ENCODE measurements around the gene PRR11. TPM values are rescaled to one million over a fixed set of nuclear protein-coding genes. Genes with fewer than 3 reads are reported as not detected.

PRR11 gene
- total RNA-seq, 1 experiment from 2014 or later = 109 TPM

DNA sequence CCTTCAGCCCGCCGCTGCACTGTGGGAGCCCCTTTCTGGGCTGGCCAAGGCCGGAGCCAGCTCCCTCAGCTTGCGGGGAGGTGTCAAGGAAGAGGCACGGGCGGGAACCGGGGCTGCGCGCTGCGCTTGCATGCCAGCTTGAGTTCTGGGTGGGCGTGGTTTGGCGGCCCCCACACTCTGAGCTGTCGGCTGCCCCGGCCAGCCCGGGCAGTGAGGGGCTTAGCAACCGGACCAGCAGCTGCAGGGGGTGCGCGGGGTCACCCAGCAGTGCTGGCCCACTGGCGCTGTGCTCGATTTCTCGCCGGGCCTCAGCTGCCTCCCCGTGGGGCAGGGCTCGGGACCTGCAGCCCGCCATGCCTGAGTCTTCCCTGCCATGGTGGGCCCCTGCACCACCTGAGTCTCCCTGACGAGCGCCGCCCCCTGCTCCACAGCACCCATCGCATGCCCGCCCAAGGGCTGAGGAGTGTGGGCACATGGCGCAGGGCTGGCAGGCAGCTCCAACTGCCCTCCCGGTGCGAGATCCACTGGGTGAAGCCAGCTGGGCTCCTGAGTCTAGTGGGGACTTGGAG lies 17.0 kb downstream of the PRR11 start:
- intact Hi-C loops (cut with micrococcal nuclease; ENCODE audit: unreplicated experiment) = no loop called here
- TF ChIP-seq, protein P1, sequence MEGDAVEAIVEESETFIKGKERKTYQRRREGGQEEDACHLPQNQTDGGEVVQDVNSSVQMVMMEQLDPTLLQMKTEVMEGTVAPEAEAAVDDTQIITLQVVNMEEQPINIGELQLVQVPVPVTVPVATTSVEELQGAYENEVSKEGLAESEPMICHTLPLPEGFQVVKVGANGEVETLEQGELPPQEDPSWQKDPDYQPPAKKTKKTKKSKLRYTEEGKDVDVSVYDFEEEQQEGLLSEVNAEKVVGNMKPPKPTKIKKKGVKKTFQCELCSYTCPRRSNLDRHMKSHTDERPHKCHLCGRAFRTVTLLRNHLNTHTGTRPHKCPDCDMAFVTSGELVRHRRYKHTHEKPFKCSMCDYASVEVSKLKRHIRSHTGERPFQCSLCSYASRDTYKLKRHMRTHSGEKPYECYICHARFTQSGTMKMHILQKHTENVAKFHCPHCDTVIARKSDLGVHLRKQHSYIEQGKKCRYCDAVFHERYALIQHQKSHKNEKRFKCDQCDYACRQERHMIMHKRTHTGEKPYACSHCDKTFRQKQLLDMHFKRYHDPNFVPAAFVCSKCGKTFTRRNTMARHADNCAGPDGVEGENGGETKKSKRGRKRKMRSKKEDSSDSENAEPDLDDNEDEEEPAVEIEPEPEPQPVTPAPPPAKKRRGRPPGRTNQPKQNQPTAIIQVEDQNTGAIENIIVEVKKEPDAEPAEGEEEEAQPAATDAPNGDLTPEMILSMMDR (conservative IDR thresholded peaks at IDR 0.05) = no peak
- no peak for TF ChIP-seq EZH2 (IDR thresholded peaks at IDR 0.05; ENCODE audit: low read depth)
- ChIA-PET CTCF (no interaction called here), POLR2A (ENCODE audit: unreplicated experiment) (no interaction called here)
- DNase-seq = no peak
- H3K27ac ChIP-seq = no peak overlapping the region
- BruUV-seq (replicated peaks) = no TSS peak
- H3K27me3 ChIP-seq (ENCODE audit: insufficient read depth, low read depth) = no peaks in the 10 kb centered on the region
- no peaks in the 10 kb centered on the region for H3F3A ChIP-seq (ENCODE audit: insufficient read depth, low read depth)
- H4K20me1 ChIP-seq (ENCODE audit: insufficient read depth) = no peaks in the 10 kb centered on the region
- peaks cover 6% of the 10 kb centered on the region; the same call in 1 of the 2 replicates for H3K36me3 ChIP-seq (ENCODE audit: low read depth)
- H3K9me2 ChIP-seq (ENCODE audit: insufficient read depth) = no peaks in the 10 kb centered on the region
- no peak overlapping the region for H3K4me3 ChIP-seq
- no peak overlapping the region for H3K4me2 ChIP-seq
- H3K79me2 ChIP-seq (ENCODE audit: low read depth) = peaks cover 12% of the 10 kb centered on the region
- no peaks in the 10 kb centered on the region for H3K9me3 ChIP-seq (ENCODE audit: insufficient read depth, low read depth)
- H3K4me1 ChIP-seq (replicated peaks; ENCODE audit: insufficient read depth) = no peaks in the 10 kb centered on the region
- H2AFZ ChIP-seq = no peak overlapping the region

DNA sequence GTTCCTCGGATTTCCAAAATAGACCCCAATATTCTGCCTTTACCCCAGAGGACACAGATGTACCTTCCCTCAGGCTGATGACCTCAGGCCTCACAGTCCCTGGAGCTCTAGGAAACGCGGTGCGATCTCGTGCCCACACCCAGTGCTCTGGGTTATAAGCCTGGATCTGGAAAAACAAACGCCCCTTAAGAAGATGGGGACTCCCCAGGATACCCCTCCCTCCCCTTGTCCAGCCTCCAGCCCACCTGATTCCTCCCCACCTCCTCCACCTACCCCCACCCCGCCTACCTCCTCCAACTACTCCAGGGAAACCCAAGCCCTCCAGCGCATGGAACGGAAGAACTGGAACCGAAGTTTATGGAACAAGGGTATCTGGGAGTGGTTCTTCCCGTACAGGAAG lies 19.1 kb downstream of the PRR11 start:
- H2AFZ ChIP-seq = no peak overlapping the region
- TF ChIP-seq, protein P1 (conservative IDR thresholded peaks at IDR 0.05) = no peak
- no peak for TF ChIP-seq EZH2 (IDR thresholded peaks at IDR 0.05; ENCODE audit: low read depth)
- CTCF ChIA-PET = interaction anchor here (0.6 kb wide), 1 partner anchor 33 kb away, joined by 4 read pairs; no protein-coding TSS in a partner anchor
- no TSS peak for BruUV-seq (replicated peaks)
- H4K20me1 ChIP-seq (ENCODE audit: insufficient read depth) = no peaks in the 10 kb centered on the region
- H3K4me3 ChIP-seq = no peak overlapping the region
- intact Hi-C loops (cut with micrococcal nuclease; ENCODE audit: unreplicated experiment) = no loop called here
- H3K27ac ChIP-seq = no peak overlapping the region
- POLR2A ChIA-PET (ENCODE audit: unreplicated experiment) = no interaction called here
- no peaks in the 10 kb centered on the region for H3K4me1 ChIP-seq (replicated peaks; ENCODE audit: insufficient read depth)
- H3K4me2 ChIP-seq = no peak overlapping the region
- H3F3A ChIP-seq (ENCODE audit: insufficient read depth, low read depth) = no peaks in the 10 kb centered on the region
- H3K9me3 ChIP-seq (ENCODE audit: insufficient read depth, low read depth) = no peaks in the 10 kb centered on the region
- no peaks in the 10 kb centered on the region for H3K27me3 ChIP-seq (ENCODE audit: insufficient read depth, low read depth)
- H3K79me2 ChIP-seq (ENCODE audit: low read depth) = no peaks in the 10 kb centered on the region
- H3K9me2 ChIP-seq (ENCODE audit: insufficient read depth) = no peaks in the 10 kb centered on the region
- no peak for DNase-seq
- peaks cover 6% of the 10 kb centered on the region; the same call in 1 of the 2 replicates for H3K36me3 ChIP-seq (ENCODE audit: low read depth)

DNA sequence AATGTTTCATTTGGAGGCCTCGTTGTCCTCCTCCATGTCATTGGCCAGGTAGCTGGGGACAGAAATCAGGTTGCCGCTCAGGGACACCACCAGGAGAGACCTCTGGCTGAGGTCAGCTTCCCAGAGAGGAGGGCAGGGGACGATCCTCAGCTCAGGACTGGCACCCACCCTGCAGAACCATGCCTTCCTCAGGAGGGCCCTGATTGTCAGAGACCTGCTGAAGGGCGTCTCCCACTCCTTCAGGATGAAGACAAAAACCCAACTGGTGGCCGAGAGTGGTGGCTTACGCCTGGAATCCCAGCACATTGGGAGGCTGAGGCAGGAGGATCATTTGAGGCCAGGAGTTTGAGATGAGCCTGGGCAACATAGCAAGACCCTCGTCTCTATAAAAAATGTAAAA lies 19.5 kb downstream of the PRR11 start:
- Histone ChIP-seq H3K9me2 (ENCODE audit: insufficient read depth) (no peaks in the 10 kb centered on the region), H3K4me1 (replicated peaks; ENCODE audit: insufficient read depth) (no peaks in the 10 kb centered on the region), H3K4me3 (no peak overlapping the region), H4K20me1 (ENCODE audit: insufficient read depth) (no peaks in the 10 kb centered on the region), H3K4me2 (no peak overlapping the region), H2AFZ (no peak overlapping the region), H3K36me3 (ENCODE audit: low read depth) (peaks cover 6% of the 10 kb centered on the region; the same call in 1 of the 2 replicates), H3K27ac (no peak overlapping the region), H3K79me2 (ENCODE audit: low read depth) (no peaks in the 10 kb centered on the region), H3K9me3 (ENCODE audit: insufficient read depth, low read depth) (no peaks in the 10 kb centered on the region), H3K27me3 (ENCODE audit: insufficient read depth, low read depth) (no peaks in the 10 kb centered on the region), H3F3A (ENCODE audit: insufficient read depth, low read depth) (no peaks in the 10 kb centered on the region)
- no peak for DNase-seq
- ChIA-PET CTCF (no interaction called here), POLR2A (ENCODE audit: unreplicated experiment) (no interaction called here)
- no TSS peak for BruUV-seq (replicated peaks)
- TF ChIP-seq, protein P1 (conservative IDR thresholded peaks at IDR 0.05) = no peak
- TF ChIP-seq EZH2 (IDR thresholded peaks at IDR 0.05; ENCODE audit: low read depth) = no peak
- intact Hi-C loops (cut with micrococcal nuclease; ENCODE audit: unreplicated experiment) = no loop called here
